CD4-positive, alpha-beta T cell treated with Interleukin-2 at 100 ng/mL for 4 hours (primary cell): Measurements from ENCODE around the gene LIM2.
"Not testable (repeated sequence)": the region's sequence is repeated elsewhere in the genome, so short reads cannot be mapped to it uniquely, and the experiment has no call there.

Source experiments
- DNase-seq: peaks from one replicate; pipeline ENCODE4 v3.0.0-alpha.2; 2020; ENCODE audit warnings: low spot score

Gene LIM2, protein sequence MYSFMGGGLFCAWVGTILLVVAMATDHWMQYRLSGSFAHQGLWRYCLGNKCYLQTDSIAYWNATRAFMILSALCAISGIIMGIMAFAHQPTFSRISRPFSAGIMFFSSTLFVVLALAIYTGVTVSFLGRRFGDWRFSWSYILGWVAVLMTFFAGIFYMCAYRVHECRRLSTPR

DNA sequence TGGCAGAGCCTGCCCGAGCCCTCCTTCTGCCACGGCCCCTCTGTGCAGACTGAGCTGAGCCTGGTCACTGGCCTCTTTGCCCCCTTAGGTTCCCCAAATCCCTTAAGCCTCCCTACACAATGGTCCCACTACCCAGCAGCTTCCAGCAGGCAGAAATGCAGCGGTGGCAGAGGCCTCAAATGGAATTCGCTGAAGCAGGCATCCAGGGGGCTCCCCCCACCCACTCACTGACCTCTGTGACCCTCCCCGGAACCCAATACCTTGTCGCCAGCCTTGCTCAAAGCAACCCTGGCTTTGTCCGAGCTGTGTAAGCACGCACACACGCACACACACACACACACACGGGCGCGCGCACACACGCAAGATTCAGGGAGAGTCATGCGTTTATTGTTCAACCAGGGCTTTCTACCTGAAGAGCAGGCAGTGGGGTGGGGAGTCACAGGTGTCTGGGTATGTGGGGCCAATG lies at the start of gene LIM2:
LIM2 (minus strand) TSS at position 51 of the 466 bp plus-strand sequence. CDS start 531 bp downstream, outside the sequence.
- DNase-seq = no peak

DNA sequence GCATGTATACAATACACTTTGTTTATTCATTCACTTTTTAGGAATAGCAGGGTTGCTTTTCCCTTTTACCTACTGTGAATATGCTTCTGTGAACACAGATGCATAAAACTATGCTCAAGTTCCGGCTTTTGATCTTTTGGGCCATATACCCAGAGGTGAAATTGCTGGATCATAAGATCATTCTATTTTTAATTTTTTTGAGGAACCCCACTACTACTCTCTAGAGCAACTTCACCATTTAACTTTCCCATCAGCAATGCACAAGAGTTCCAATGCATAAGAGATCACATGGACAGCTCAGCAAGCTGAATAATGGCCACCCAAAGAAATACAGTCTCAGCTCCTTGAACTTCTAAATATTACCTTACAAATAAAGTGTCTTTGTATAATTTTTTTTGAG lies 46.7 kb upstream of the LIM2 start:
- DNase-seq = no peak

DNA sequence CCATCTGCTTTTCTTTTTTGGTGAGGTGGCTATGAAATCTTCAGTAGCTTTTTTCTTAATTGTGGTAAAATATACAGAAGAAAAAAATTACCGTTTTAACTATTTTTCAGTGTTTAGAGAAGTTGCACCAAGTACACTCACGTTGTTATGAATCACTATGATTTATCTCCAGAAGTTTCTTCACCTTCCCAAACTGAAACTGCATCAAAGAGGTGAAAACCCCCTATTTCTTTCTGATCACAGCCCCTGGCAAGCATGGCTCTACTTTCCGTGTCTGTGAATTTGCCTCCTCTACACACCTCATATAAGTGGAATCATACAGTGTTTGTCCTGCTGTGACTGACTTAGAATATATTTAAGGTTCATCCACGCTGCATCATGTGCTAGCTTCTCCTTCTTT lies 45.3 kb upstream of the LIM2 start:
- DNase-seq = no peak

DNA sequence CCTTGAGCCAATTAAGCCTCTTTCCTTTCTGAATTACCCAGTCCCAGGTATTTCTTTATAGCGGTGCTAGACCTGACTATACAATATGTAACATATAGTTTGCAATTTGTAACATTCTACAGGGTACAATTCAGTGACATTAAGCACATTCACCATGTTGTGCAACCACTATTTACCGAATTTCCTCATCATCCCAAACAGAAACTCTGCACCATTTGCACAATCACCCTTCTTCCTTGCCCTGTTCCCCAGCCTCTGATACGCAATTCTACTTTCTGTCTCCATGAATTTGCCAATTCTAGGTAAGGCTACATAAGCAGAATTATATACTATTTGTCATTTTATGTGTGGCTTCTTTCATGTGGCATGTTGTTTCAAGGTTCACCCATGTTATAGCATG lies 43.4 kb upstream of the LIM2 start:
- no peak for DNase-seq

DNA sequence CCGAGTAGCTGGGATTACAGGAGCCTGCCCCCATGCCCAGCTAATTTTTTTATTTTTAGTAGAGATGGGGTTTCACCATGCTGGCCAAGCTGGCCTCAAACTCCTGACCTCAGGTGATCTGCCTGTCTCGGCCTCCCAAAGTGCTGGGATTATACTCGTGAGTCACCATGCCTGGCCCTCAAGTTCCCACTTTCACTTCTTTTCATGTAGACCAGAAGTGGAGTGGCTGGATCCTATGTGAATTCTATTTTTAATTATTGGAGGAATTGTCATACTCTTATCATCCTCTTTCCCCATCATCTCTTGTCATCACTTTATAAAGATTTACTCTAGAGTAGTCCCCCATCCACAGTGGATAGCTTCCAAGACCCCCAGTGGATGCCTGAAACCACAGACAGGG lies 42.4 kb upstream of the LIM2 start:
- DNase-seq = no peak

DNA sequence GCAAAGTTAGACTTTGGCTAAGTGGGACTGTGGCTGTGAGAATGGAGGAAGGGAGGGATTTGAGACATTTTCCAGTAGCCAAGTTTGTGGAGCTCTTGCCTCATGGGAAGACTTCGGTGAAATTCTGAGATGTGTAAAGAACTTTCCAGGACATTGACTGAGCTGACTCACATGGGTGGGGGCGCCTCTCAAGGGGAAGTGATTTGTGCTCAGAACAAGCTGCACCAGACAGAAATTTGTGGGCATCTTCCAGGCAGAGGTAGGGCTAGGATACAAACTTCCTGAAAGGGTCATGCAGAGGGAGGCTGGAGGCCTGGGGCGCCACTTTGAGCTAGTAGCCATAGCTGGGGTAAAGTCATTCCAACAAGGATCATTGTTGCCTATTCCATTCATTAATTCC lies 39.4 kb upstream of the LIM2 start:
- no peak for DNase-seq

DNA sequence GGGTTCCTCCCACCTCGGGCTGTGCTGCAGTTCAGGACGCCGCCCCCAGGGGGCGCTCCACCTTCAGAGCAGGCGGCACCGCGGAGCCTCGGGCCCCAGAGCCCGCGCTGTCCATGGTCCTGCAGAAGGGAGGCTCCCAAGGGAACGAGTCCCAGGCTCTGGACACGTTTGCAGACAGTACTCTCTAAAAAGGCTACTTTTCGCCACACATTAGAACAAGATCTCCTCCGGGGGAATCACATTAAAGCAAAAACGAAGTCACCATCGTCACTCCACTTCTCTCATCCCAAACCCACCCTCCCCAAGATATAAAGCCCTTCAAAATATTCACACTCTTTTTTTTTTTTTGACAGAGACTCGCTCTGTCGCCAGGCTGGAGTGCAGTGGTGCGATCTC lies 34.3 kb upstream of the LIM2 start:
- peak; percentile 84 for DNase-seq

DNA sequence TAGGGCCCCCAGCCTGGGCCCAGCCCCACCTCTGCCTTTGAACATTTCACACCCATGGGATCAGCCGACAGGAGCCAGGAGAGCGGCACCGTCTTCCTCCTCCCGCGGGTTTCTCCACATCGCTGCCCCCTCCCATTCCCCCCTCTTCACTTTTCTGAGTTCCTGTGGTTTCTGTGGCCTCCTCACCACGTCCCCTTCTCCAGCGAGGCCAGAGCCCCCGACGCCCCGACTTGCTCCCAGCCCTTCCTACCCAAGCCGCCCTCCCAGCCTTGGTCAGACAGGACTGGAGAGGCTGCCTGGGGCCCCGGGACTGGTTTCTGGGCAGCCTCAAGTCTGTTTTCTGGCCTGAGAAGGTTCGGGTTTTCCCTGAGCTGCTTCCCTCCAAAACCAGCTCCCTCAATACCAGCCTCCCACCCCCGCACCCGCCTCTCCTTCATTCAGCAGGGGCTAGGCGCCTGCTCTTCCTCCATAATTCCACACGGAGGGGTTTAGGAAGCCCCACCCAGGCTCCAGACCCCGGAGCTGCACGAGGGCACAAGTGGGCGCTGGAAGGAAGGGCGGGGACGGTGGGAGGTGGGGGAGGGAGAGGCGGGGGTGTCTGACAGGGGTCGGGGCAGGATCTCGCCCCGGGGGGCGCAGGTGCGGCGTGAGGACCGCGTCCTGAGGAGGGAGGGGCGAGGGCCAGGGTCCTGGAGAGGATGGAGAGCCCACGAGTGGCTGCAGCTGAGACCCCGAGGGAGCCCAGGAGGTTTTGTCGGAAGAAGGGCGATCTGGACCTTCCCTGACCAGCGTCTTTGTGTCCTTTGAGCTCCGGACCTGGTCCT lies 33.7 kb upstream of the LIM2 start:
- no peak for DNase-seq

DNA sequence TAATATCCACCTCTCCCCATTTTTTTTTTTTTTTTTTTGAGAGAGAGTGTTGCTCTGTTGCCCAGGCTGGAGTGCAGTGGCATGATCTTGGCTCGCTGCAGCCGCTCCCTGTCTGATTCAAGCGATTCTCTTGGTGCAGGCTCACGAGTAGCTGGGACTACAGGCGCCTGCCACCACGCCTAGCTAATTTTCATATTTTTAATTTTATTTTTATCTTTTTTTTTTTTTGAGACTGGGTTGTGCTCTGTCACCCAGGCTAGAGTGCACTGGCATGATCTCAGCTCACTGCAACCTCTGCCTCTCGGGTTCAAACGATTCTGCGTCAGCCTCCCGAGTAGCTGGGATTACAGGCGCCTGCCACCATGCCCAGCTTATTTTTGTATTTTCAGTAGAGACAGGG lies 32.7 kb upstream of the LIM2 start:
- not testable (repeated sequence) for DNase-seq

DNA sequence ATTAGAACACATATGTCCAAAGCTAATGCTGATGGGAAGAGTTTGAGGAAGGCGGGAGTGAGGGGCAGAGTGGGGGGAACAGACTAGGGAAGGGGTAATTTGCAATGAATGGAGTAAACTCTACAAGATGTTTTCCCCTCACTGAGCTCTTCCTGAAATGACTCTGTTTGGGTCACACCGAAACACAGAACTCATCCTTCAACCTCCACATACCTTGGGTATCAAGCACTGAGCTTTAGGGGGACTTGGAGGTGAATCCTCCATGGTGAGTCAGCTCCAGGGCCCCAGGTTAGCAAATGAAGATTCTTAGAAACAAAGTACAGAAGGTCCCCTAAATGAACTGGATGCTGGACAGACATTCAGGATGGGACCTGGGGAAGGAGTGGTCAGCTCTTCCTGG lies 30.9 kb upstream of the LIM2 start:
- DNase-seq = no peak

DNA sequence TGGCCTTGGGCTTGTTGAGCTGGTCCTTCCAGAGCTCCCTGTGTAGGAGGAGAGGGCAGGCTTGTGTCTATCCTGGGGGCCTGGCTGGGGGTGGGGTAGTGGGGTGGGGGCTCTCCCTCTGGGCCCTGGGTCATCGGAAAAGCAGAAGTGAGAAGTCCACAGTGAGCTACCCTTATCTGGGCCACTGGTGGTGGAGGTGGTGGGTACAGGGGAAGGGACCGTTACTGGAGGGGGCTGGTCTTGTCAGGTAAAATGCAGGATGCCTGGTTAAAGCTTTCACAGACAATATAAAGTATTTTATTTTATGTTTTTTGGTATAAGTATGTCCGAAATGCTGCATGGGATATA lies 30.0 kb upstream of the LIM2 start:
- no peak for DNase-seq

DNA sequence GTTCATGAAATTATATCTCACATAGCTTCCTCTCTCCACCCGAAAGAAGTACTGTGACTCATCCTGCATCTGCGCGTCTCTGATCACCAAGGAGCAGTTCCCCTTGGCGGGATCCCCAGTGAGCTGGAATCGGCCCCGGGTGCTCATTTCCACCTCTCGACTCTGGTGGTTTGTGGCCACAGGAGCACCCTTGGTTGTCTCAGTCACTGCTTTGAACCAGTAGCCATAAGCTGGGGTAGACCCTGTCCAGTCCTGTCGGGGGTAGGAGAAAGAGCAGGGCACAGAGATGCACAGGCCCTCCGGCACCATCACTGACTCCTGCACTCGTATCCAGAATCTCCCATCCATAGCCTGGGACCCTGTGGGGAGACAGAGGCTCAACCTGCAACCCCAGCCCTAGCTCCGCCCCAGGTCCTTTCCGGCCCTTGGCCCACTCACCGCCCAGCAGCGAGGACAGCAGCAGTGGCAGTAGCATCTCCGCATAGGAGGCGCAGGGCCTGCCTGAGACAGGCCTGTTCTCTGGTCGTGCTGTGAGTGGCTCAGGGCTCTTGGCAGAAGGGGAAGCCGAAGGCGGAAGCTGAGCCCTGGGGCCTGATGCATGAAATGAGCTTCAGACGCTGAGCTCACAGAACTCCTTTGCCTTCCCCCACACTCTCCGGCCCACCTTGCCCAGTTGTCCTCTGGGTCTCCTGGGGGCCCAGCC lies 29.5 kb upstream of the LIM2 start, which contains the start of gene SIGLEC10:
SIGLEC10 (minus strand) TSS at position 536 of the 703 bp plus-strand sequence; CDS start at position 475, 61 bp downstream.
- DNase-seq = peak; percentile 9

DNA sequence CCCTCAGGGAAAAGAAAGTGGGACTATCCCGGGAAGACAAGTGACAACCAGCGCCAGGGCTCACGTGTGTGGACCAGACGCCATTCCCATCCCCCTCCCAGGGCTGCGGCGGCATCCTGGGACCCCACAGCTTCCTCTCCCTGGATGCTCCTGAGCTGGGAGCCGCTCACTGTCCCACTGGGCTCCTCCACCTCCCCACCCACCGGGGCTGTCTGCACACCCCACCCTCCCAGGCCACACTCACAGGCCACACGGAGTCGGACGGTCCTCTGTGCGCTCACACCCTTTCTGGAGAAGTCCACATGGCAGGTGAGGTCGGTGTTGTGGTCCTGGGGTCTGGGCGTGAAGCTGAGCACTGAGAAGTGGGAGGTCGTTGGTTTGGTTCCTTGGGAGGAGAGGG lies 28.6 kb upstream of the LIM2 start:
- DNase-seq = not testable (repeated sequence)

DNA sequence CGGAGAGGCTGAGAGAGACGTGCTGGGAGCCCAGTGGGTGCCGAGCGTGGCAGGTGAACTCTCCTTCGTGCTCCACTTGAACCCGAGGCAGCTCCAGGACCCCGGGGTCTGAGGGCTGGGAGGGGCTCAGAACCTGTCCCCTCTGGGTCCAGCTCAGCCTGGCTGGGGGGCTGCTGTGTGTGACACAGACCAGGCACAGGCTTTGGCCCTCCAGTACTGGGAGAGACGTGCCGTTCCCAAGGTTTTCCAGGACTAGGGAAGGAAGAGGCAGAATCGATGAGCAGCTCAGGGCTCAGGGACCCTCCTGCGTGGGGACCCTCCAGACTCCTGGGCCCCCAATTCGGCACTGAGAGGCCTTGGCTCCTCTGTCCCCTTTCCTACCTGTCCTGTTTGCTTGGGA lies 27.4 kb upstream of the LIM2 start:
- no peak for DNase-seq

DNA sequence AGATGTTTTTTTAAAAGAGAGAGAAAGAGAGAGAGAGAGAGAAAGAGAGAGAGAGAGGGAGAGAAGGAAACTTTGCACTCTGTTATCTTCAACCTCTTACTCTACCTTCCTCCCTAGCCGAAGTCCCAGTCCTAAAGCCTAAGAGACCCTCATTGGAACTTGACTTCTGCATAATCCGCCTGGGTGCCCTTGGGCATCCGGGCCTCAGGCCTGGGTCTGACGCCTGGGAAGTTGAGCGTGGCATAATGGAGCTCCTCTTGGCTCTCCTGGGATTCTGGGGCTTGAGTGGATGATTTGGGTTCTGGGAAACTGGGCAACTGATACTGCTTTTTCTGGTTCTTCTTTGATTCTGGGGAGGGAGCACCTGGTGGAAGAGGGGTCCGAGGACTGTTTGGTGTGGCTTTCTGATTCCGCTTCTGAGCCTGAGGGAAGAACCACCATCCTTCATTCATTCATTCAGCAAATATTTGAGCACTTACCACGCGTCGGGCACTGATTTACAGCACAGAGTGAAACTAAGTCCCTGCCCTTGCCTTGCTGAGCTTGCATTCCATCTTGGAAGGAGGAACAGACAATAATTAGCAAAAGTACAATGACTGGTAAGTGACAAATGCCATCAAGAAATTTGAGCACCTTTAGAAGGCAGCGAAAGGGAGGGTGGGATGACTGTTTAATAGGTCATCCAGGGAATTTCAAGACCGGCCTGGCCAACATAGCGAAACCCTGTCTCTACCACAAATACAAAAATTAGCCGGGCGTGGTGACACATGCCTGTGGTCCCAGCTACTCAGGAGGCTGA lies 23.4 kb upstream of the LIM2 start:
- DNase-seq = no peak

DNA sequence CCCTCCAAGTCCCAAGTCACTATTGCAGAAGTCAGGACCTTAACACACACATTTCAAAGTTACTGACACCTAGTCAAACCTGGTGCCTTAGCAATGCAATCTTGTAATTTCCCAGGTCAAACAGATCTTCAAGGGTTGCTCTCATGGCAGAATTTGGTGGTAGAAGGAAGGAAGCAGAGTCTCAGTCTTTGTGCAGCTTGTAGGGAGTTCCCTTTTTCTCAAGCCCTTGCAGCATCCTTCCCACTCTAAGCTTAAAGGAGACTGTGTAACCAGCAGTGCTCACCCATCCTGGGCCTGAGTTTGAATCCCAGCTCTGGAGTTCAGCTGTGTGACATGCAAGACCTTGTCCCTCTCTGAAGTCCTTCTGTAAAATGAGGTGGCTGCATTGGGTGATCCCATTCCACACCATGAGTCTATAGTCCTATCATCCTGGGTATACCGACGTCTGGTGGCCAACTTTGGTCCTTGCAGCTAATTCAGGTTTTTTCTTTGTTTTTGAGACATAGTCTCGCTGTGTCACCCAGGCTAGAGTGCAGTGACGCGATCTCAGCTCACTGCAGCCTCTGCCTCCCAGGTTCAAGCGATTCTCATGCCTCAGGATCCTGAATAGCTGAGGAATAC lies 19.8 kb upstream of the LIM2 start:
- DNase-seq = peak; percentile 51

DNA sequence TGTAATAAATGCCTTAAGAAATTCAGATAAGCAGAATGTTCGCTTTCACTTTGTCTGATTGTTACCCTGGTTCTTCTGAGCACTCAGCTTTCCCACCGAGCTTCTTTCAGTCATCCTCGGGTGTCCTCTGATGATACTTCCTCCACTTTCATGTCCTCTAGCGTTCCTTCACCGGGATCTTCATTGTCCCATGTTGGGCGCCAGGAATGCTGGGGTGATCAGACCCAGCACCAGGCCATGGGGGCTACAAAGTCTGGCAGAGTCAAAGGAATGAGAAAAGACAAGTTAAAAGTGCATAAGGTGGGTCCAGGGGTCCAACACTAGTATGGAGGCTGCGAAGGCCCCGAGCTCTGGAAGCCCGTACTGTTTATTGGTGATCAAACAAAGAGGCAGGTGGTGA lies 14.3 kb upstream of the LIM2 start:
- DNase-seq = no peak

DNA sequence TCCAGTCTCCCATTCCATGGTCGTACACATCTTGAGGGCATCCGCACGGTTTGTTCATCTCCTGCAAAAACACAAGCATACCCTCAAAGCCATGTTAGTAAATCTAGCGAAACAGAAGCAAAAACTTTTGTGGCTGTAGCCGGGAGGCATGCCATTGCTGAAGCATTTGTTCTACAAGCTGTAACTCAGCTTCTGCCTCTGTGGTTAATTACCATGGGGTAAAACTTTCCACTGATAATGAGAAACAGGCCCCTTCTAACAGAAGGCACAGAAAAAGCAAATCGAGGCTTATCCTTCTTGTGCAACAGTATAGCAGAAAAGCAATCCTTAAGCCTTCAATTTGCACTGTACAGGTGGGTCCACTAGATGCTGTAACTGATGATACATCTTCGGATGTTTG lies 12.2 kb upstream of the LIM2 start:
- DNase-seq = not testable (repeated sequence)

DNA sequence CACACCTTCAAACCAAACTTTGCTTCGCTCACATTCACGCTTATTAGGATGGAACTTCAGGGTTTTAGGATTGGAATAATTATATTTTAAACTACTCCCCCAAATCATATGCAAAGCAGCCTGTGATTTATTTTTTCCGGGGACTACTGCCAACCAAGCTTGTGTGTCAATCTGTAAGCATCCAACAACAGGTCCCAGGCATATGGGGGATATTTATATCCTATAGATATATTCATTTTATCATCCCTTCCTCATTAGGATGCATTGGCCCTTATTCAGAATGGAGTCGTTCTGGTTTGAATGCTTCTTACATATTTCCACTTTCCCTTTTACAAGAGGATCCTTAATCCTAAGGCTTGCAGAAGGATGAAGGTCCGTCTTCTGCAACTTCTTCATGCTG lies 11.5 kb upstream of the LIM2 start:
- DNase-seq = no peak

DNA sequence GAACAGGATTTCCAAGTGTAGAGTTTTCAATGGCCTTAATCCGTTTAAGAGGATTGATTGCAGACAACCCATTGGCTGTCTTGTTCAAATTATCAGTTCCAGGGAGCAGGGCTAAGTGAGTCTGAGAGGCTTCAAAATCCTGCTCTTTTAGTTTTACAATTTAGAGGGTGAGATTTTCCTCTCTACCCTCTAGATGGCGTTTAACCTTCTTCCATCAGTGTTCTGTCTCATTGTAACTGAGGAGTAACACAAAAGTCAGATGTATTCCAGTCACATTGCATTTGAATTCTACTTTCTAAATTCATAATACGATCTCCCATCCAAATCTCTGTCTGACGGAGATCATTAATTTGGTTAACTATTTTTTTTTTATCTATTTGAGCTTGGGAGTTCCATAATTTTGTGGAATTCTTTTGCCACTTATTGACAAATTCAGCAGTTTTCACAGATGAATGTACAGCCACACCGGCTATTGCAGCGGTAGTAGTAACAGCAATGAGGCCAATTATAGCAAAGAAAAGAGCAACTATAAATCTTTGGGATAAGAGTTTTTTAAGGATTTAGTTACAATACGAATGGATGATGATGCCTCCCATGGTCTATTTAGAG lies 10.4 kb upstream of the LIM2 start:
- DNase-seq = peak; percentile 41

DNA sequence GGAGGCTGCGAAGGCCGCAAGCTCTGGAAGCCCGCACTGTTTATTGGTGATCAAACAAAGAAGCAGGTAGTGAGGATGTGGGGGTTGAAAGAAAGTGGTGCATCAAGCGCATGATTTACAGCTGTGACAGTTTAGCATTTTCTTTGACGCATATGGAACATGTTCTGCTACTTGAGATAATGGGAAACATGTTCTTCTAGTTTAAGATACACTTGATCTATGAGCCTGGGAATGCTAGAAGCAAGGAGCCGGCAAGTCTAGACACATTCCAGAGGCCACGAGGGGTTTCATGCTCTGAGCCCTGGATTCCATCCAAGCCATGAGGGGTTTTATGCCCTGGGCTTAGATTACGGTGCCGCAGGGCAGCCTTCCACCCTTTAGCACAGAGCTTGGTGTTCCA lies 9.7 kb upstream of the LIM2 start:
- not testable (repeated sequence) for DNase-seq
